CD8-positive, alpha-beta memory T cell (primary cell): ENCODE data around the gene JAKMIP3. TPM values are rescaled to one million over a fixed set of nuclear protein-coding genes. Genes with fewer than 3 reads are reported as not detected.

Source experiments
- CTCF ChIA-PET: fragments of 350-600 bp; sonication (Branson Sonifier 250); formaldehyde crosslinking; loops from one replicate; lab custom pipeline; 2021; ENCODE audit warnings: antibody characterized with exemption; lab: Charles Lee
- POLR2A ChIA-PET: fragments of 350-600 bp; sonication (Branson Sonifier 250); formaldehyde crosslinking; loops from one replicate; lab custom pipeline; 2021; ENCODE audit warnings: antibody characterized with exemption; lab: Charles Lee
- DNase-seq, 5 donors: peaks; one replicate each; pipeline versions ENCODE4 v3.0.0 to v3.0.0-alpha.2; 2020 to 2022; ENCODE audit warnings: mixed read lengths in 1 of 5
- H3K27ac ChIP-seq: one replicate; pipeline ENCODE4 v1.7.0; 2013; ENCODE audit warnings: low read depth, mild to moderate bottlenecking, low read length, moderate library complexity
- H3K27me3 ChIP-seq: 2 replicates; pipeline ENCODE4 v1.7.0; 2013; ENCODE audit warnings: low read length, mild to moderate bottlenecking; ENCODE audit not compliant: insufficient read depth, poor library complexity, severe bottlenecking
- H3K36me3 ChIP-seq: 2 replicates; pipeline ENCODE4 v1.7.0; 2013; ENCODE audit warnings: mild to moderate bottlenecking, low read length, moderate library complexity; ENCODE audit not compliant: insufficient read depth
- H3K4me1 ChIP-seq: 2 replicates; pipeline ENCODE4 v1.7.0; 2013; ENCODE audit warnings: mild to moderate bottlenecking, low read length, moderate library complexity; ENCODE audit not compliant: insufficient read depth
- H3K4me3 ChIP-seq: 2 replicates; pipeline ENCODE4 v1.7.0; 2013; ENCODE audit warnings: mild to moderate bottlenecking, low read length
- H3K9me3 ChIP-seq: 2 replicates; pipeline ENCODE4 v1.7.0; 2013; ENCODE audit warnings: mild to moderate bottlenecking, low read length
- H3K27ac Mint-ChIP-seq, 8 donors: one replicate each; pipeline ENCODE4 v1.8.0; 2020 to 2021; ENCODE audit warnings: mixed read lengths in 8 of 8, mild to moderate bottlenecking in 6 of 8, inconsistent platforms in 3 of 8, moderate library complexity in 3 of 8
- H3K27me3 Mint-ChIP-seq, 2 donors: one replicate each; pipeline ENCODE4 v1.8.0; 2020 to 2021; ENCODE audit warnings: mixed read lengths in 2 of 2, mild to moderate bottlenecking in 1 of 2, moderate library complexity in 1 of 2
- H3K36me3 Mint-ChIP-seq, 3 donors: one replicate each; pipeline ENCODE4 v1.8.0; 2020 to 2021; ENCODE audit warnings: mixed read lengths in 3 of 3, inconsistent platforms in 1 of 3, mild to moderate bottlenecking in 1 of 3
- H3K4me1 Mint-ChIP-seq, 3 donors: one replicate each; pipeline ENCODE4 v1.8.0; 2020 to 2021; ENCODE audit warnings: mixed read lengths in 3 of 3, inconsistent platforms in 1 of 3, mild to moderate bottlenecking in 1 of 3
- H3K4me3 Mint-ChIP-seq, 7 donors: one replicate each; pipeline ENCODE4 v1.8.0; 2020 to 2021; ENCODE audit warnings: mixed read lengths in 7 of 7, mild to moderate bottlenecking in 6 of 7, moderate library complexity in 4 of 7, inconsistent platforms in 2 of 7
- H3K9me3 Mint-ChIP-seq, 5 donors: one replicate each; pipeline ENCODE4 v1.8.0; 2020 to 2022; ENCODE audit warnings: mixed read lengths in 5 of 5, mild to moderate bottlenecking in 3 of 5, moderate library complexity in 2 of 5, inconsistent platforms in 1 of 5
- polyA plus RNA-seq: library from polyadenylated mRNA; unstranded; fragments of 300-500 nt; fragmentation: Illumina TruSeq; gene quantifications from one replicate; pipeline ENCODE4 v1.2.3, GENCODE V29; 2021
- total RNA-seq, 2 experiments: library from RNA; stranded (reverse); gene quantifications; one replicate each; pipeline ENCODE4 v1.2.3, GENCODE V29; 2021

The JAKMIP3 gene
- total and polyA plus RNA-seq, 3 experiments from 2014 or later: 0.09 to 0.13 TPM; not detected in 1

GRCh38 chr10:132058111-132058745, 7.5 kb upstream of the JAKMIP3 start:
- Mint-ChIP-seq H3K9me3 (peaks cover 0 to 9% (median 5%) of the 10 kb centered on the region in 5 donors), H3K36me3 (peaks cover 0 to 3% (median 0%) of the 10 kb centered on the region in 3 donors), H3K4me3 (no peak overlapping the region), H3K4me1 (no peaks in the 10 kb centered on the region), H3K27me3 (peaks cover 6 to 34% of the 10 kb centered on the region in 2 donors), H3K27ac (no peak overlapping the region)
- CTCF ChIA-PET: no interaction called here
- no peak overlapping the region for H3K4me3 ChIP-seq
- no peaks in the 10 kb centered on the region for H3K4me1 ChIP-seq
- POLR2A ChIA-PET: no interaction called here
- no peak for DNase-seq
- no peaks in the 10 kb centered on the region for H3K27me3 ChIP-seq
- no peak overlapping the region for H3K27ac ChIP-seq
- no peaks in the 10 kb centered on the region for H3K36me3 ChIP-seq
- H3K9me3 ChIP-seq: no peaks in the 10 kb centered on the region

GRCh38 chr10:132058793-132059759, 6.7 kb upstream of the JAKMIP3 start:
- Mint-ChIP-seq H3K27ac (no peak overlapping the region), H3K4me3 (no peak overlapping the region), H3K4me1 (no peaks in the 10 kb centered on the region), H3K36me3 (peaks cover 0 to 3% (median 0%) of the 10 kb centered on the region in 3 donors), H3K27me3 (peaks cover 6 to 33% of the 10 kb centered on the region in 2 donors), H3K9me3 (peaks cover 0 to 4% (median 2%) of the 10 kb centered on the region in 5 donors)
- H3K27me3 ChIP-seq: no peaks in the 10 kb centered on the region
- no peak overlapping the region for H3K27ac ChIP-seq
- no peaks in the 10 kb centered on the region for H3K36me3 ChIP-seq
- ChIA-PET CTCF (no interaction called here), POLR2A (no interaction called here)
- no peak overlapping the region for H3K4me3 ChIP-seq
- H3K4me1 ChIP-seq: no peaks in the 10 kb centered on the region
- DNase-seq: no peak
- H3K9me3 ChIP-seq: no peaks in the 10 kb centered on the region

DNA sequence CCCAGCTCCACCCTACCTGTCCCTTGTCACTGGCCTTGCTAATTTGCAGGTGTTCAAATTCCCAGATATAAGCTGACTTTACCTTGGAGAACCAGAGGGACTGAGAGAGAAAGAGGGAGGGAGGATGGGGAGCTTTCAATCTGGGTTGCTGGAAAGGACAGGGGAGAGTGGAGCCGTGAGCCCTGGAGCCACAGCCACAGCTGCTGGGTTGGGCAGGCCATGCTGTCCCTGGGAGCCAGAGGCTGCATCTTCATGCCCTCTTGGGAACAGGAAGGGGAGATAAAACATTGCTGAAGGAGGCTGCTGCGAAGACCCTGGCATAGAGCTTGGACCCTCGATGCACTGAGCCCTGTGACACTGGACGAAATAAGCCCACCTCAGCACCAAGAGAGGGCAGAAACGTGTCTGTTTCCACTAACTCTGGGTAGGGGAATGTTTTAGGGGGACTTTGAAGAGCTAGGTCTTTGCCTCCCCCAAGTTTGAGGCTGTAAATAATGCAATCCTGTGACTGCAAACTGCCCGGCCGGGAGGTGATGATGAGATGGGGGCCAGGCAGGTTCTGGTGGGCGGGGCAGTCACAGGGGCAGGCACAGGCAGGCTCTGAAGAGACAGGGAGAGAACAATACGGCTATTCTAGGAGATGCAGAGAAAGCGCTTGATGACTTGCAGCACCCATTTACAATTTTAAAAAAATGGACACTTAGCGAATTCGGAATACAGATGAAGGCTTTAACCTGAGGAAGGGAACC, 5.8 kb upstream of the JAKMIP3 start:
- ChIA-PET POLR2A (no interaction called here), CTCF (no interaction called here)
- H3K27me3 Mint-ChIP-seq: peaks cover 4 to 26% of the 10 kb centered on the region in 2 donors

DNA sequence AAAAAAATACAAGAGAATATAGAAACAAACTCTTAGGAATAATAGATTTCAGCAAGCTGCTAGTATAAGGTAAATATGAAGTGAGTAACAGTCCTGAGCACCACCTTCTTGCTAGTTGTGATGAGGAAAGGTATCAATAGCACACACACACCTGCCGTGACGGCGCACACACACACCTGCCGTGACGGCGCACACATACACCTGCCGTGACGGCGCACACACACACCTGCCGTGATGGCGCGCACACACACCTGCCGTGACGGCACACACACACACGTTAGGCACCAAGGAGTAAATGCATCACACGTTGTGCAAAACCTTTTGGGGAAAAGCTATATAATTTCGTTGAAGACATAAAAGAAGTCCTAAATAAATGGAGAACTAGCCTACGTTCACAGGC, 4.7 kb upstream of the JAKMIP3 start:
- H3K36me3 Mint-ChIP-seq: no peaks in the 10 kb centered on the region
- no peak for DNase-seq
- H3K27ac Mint-ChIP-seq: no peak overlapping the region
- peaks cover 3 to 9% (median 5%) of the 10 kb centered on the region in 3 donors for H3K4me1 Mint-ChIP-seq
- H3K4me3 Mint-ChIP-seq: no peak overlapping the region
- Histone ChIP-seq H3K4me3 (no peak overlapping the region), H3K27me3 (no peaks in the 10 kb centered on the region), H3K27ac (no peak overlapping the region), H3K36me3 (no peaks in the 10 kb centered on the region), H3K4me1 (no peaks in the 10 kb centered on the region), H3K9me3 (no peaks in the 10 kb centered on the region)
- no peaks in the 10 kb centered on the region for H3K9me3 Mint-ChIP-seq
- peaks cover 0 to 20% of the 10 kb centered on the region in 2 donors for H3K27me3 Mint-ChIP-seq
- POLR2A ChIA-PET: no interaction called here
- CTCF ChIA-PET: no interaction called here

More for the DNA sequence above, 5.8 kb upstream of the JAKMIP3 start:
- no peaks in the 10 kb centered on the region for H3K27me3 ChIP-seq
- H3K36me3 Mint-ChIP-seq: peaks cover 0 to 3% (median 0%) of the 10 kb centered on the region in 3 donors
- H3K4me1 ChIP-seq: no peaks in the 10 kb centered on the region
- no peak overlapping the region for H3K4me3 Mint-ChIP-seq
- peaks cover 0 to 2% (median 0%) of the 10 kb centered on the region in 5 donors for H3K9me3 Mint-ChIP-seq
- no peak overlapping the region for H3K4me3 ChIP-seq
- no peak overlapping the region for H3K27ac Mint-ChIP-seq
- no peaks in the 10 kb centered on the region for H3K36me3 ChIP-seq
- no peak for DNase-seq
- no peaks in the 10 kb centered on the region for H3K9me3 ChIP-seq
- no peaks in the 10 kb centered on the region for H3K4me1 Mint-ChIP-seq
- no peak overlapping the region for H3K27ac ChIP-seq

DNA sequence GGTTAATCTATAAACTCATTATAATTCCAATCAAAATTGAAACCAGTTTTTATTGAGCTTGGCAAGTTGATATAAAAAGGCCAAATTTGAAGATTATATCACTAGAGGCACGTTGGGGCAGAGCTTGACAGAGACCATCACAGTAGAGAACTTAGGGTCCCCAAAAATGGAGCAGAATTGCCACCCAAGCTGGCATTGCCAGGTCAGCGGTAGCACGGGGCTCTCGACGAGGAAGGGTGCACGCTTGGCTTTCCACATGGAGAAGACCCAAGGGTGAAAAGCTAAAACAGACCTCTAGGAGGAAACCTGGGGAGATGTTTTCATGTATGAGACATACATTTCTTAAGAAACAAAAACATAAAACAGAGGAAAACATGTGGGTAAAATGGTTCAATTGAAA, 4.3 kb upstream of the JAKMIP3 start:
- Mint-ChIP-seq H3K9me3 (no peaks in the 10 kb centered on the region), H3K27ac (no peak overlapping the region), H3K4me1 (peaks cover 4 to 13% (median 7%) of the 10 kb centered on the region in 3 donors), H3K36me3 (no peaks in the 10 kb centered on the region), H3K27me3 (peaks cover 0 to 21% of the 10 kb centered on the region in 2 donors), H3K4me3 (no peak overlapping the region)
- Histone ChIP-seq H3K27me3 (no peaks in the 10 kb centered on the region), H3K9me3 (no peaks in the 10 kb centered on the region), H3K27ac (no peak overlapping the region), H3K36me3 (no peaks in the 10 kb centered on the region), H3K4me3 (no peak overlapping the region), H3K4me1 (no peaks in the 10 kb centered on the region)
- CTCF ChIA-PET: no interaction called here
- POLR2A ChIA-PET: no interaction called here
- DNase-seq: no peak

- H3K4me3 ChIP-seq: no peak overlapping the region
- Mint-ChIP-seq H3K36me3 (no peaks in the 10 kb centered on the region), H3K27me3 (peaks cover 0 to 21% of the 10 kb centered on the region in 2 donors), H3K4me3 (no peak overlapping the region), H3K9me3 (no peaks in the 10 kb centered on the region), H3K4me1 (peaks cover 4 to 16% (median 7%) of the 10 kb centered on the region in 3 donors), H3K27ac (no peak overlapping the region)
- no peaks in the 10 kb centered on the region for H3K27me3 ChIP-seq
- ChIA-PET POLR2A (no interaction called here), CTCF (no interaction called here)
- H3K9me3 ChIP-seq: no peaks in the 10 kb centered on the region
- no peak overlapping the region for H3K27ac ChIP-seq
- no peaks in the 10 kb centered on the region for H3K36me3 ChIP-seq
- H3K4me1 ChIP-seq: no peaks in the 10 kb centered on the region
- no peak for DNase-seq
Measured at GRCh38 chr10:132062116-132062515, 3.6 kb upstream of the JAKMIP3 start.

- Mint-ChIP-seq H3K4me1 (peaks cover 4 to 16% (median 7%) of the 10 kb centered on the region in 3 donors), H3K36me3 (no peaks in the 10 kb centered on the region), H3K4me3 (no peak overlapping the region), H3K9me3 (no peaks in the 10 kb centered on the region), H3K27me3 (peaks cover 0 to 18% of the 10 kb centered on the region in 2 donors), H3K27ac (no peak overlapping the region)
- ChIA-PET CTCF (no interaction called here), POLR2A (no interaction called here)
- Histone ChIP-seq H3K36me3 (no peaks in the 10 kb centered on the region), H3K9me3 (no peaks in the 10 kb centered on the region), H3K27me3 (no peaks in the 10 kb centered on the region), H3K27ac (no peak overlapping the region), H3K4me1 (no peaks in the 10 kb centered on the region), H3K4me3 (no peak overlapping the region)
- no peak for DNase-seq
Measured at GRCh38 chr10:132062641-132063390, 2.9 kb upstream of the JAKMIP3 start.
